ENCODE measurements around the gene SMCP.

The SMCP gene, protein sequence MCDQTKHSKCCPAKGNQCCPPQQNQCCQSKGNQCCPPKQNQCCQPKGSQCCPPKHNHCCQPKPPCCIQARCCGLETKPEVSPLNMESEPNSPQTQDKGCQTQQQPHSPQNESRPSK

DNA sequence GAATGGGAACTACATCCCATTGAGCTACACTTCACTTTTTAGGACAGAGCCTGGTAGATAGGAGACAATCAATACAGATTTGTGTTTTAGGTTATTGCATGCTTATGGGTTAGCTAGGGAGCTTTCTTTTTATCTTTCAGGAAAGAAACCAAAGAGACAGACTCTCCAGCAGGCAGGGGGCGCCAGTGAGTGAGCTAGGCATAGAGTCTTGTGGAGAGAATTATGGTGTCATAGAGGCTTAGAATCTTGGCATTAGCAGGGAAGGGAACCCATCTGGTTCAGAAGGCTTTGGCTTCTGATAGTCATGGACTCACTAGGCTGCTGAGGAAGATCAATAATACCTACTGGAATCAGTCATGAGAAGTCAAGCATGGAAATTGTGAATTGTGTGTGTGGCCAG, at the start of gene SMCP:
Gene SMCP, plus strand, starts transcription at position 281 of the 400 bp plus-strand sequence. CDS start 6,101 bp downstream, outside the sequence.
- DNase-seq (ENCODE audit: low read depth in 3 of 3, low spot score in 1 of 3), result no peak

DNA sequence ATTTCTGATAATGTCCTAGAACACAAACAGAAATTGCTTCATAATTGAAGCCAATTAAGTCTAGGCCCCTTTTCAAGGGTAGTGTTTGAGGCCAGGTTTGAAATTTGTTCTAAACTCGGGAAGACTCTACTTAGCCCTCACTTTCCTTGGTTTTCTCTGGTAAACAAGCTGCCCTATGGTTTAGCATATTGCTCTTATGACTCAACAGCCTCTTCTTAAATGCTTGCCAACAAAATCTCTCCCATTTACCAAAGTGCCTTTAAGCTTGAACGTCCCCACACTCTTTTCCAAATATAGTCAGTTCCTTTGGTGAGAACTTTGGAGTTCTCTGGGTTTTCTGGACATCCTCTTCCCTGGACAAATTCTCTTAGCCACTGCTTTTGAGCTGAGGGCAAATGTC, 41.3 kb upstream of the SMCP start:
- no peak for DNase-seq (ENCODE audit: low read depth in 3 of 3, low spot score in 1 of 3)

DNA sequence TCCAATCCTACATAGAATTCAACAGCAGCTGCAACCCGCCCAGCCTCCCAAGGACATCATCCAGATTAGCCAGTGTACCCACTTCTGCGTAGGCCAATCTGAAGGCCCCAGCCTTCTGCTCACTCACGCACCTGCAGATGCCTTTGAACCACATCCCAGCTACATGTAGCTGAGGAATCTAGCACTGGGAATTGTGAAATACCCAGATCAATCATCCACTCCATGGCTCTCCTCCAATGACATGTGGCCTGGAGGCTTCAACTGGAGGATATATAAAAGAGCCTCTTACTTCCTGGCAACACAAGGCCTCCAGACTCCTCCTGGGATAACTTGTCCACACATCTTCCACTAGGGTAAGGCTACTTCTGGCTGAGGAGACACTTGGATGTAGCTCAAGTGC, 35.6 kb upstream of the SMCP start, which contains the start of gene LCE6A:
Gene LCE6A, plus strand, starts transcription at position 301 of the 400 bp plus-strand sequence. CDS start 665 bp downstream, outside the sequence.
- no peak for DNase-seq (ENCODE audit: low read depth in 3 of 3, low spot score in 1 of 3)

DNA sequence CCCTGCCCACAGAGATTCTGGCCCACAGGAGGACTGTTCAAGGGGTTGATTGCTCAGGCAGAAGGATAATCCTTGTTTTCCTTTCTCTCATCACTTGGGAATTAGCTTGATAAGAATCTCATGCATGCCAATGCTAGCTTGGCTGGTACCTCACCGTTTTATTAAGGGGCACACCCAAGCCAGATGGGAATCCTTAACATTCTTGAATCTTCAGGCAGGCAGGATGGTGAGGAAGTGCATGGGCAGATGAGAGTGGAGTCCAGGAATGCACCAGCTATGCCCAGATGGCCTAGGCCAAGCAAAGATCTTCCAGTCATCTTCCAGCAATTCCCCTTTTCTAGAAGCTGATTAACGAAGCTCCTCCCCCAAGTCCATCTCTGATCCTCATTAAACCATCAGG, 22.5 kb upstream of the SMCP start:
- no peak for DNase-seq (ENCODE audit: low read depth in 3 of 3, low spot score in 1 of 3)

DNA sequence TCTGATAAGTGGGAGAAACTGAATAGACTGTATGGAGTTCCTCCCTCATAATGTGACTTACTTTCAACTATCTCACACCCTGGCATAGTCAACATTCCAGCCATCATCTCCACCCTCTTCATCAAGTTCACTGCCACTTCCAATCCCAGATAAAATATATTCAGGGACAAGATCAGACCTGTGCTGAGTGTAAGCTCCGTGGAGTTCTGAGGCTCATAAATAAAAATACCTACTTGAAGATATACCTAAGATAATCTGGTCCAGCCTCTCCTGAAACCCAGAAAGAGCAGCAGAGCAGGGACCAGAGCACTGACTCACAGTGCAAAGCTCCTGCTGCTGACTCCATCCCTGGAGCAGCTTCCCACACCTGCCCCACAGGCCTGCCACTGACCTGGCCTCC, 20.1 kb upstream of the SMCP start:
- DNase-seq (ENCODE audit: low read depth in 3 of 3, low spot score in 1 of 3), result no peak

DNA sequence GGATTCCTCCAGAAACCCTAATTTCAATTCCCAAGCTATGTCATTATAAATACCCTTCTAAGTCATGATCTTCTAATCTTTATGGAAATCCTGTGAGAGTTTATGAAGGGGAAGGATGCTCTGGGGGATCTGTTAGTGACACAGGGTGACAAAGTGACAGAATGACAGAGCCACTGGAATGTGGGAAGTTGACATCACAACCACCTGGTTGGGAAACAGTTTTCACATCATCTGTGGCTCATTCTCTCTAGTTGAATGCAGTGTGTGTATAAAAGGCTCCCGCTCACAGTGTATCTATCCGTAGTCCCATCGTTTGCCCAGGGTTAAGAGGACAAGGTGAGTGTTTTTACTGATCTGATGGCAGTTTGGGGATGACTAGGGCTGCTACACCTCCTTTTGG, 18.4 kb upstream of the SMCP start, which contains the start of gene LCE7A:
Gene LCE7A, plus strand, starts transcription at position 301 of the 400 bp plus-strand sequence. CDS start 702 bp downstream, outside the sequence.
- DNase-seq (ENCODE audit: low read depth in 3 of 3, low spot score in 1 of 3), result no peak

DNA sequence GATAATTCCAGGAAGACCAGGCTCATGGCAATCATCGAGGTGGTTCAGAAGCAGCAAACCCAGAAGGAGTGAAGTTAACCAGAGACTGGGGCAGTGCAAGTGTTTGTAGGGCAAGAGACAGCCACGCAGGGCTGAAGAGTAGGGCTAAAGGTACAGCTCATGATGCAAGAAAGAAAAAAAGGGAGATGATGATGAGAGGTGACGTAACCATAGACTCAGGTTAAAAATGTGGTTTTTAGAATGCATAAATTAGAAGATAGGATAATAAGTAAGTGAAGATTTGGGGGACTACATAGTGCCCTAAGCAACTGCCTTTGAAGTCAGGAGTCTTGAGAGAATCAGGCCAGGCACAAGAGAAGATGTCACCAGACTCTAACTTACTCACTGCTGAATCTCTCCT, 18.0 kb upstream of the SMCP start:
- no peak for DNase-seq (ENCODE audit: low read depth in 3 of 3, low spot score in 1 of 3)

DNA sequence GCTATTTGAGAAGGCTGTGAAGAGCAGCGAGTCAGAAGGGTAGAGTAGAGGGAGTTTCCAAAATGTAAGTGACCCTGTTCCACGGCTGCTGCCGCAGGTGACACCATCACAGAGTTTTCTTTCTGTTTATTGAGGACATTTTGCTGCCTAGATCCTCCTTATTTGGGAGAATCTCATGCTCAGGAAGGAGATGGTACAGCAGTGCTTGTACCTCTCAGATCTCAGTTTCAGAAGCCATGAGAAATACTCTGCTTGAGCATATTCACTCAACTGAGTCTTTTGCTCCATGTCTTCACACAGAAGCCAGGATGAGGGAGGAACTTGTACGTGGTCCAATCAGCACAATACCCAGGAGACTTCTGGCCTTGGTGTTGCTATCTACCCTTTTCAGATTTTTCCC, 16.7 kb upstream of the SMCP start:
- DNase-seq (ENCODE audit: low read depth in 3 of 3, low spot score in 1 of 3), result no peak

DNA sequence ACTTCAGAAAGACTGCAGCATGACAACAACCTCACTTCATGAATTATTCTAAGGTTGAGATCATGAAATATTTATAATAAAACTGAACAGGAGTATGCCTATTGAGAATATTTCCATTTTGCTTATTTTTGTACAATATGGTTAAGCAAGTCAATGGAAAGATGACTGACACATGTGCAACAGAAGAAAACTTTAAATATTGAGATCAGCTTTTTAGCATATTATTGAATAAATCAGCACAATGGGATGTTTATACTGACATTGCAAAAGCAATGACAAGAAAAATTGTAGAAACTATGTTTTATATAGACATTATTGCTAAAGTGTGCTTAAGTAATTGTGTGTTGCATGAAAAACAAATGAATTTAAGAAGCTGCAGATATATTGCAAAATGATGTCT, 13.7 kb upstream of the SMCP start:
- DNase-seq (ENCODE audit: low read depth in 3 of 3, low spot score in 1 of 3), result no peak

DNA sequence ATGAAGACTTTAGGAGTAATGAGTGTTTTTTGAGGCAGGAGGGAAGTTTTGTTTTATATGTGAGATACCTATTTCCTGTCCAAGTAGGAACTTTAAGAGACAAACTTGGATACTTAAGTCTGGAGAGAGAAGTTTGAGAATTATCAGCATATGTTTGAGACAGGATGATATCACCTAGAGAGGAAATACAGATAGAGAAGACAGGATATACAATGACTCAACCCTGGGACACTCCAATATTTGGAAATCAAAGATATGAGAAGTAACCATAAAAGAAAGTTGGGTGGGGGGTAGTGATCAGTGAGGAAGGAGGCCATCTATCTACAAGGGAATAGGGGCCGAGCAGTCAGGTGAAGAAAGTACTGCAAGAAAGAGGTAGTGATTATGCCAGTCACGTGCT, 11.8 kb upstream of the SMCP start:
- DNase-seq (ENCODE audit: low read depth in 3 of 3, low spot score in 1 of 3), result no peak

DNA sequence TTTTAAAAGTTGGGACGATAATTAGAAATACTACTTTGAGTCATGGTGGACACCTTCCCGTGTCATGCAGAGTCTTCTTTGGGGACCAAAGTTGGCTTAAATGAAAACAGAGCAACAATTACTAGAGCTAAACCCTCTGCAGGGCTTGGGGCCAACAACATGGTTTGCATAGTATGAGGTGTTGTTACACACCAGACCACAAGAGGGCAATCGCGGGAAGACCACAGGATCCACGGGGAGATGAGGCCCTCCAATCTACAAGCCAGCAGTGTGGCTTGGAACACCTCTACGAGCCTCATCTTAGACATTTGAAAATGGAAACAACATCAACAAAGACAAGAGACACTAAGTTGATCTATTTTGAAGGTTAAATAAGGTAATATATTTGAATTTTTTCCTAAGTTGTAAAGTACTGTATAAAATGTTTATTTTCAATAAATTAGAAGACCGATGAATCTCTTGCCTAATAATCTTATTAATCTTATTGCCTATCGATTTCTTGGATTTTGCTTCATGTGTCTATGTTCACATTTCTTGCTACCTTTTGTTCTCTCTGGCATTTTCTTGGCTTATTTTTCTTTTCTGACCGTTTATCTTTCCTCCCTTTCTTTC, 8.2 kb upstream of the SMCP start:
- peak in 2 of 3 donors; percentile 5 to 26 for DNase-seq (ENCODE audit: low read depth in 3 of 3, low spot score in 1 of 3)

DNA sequence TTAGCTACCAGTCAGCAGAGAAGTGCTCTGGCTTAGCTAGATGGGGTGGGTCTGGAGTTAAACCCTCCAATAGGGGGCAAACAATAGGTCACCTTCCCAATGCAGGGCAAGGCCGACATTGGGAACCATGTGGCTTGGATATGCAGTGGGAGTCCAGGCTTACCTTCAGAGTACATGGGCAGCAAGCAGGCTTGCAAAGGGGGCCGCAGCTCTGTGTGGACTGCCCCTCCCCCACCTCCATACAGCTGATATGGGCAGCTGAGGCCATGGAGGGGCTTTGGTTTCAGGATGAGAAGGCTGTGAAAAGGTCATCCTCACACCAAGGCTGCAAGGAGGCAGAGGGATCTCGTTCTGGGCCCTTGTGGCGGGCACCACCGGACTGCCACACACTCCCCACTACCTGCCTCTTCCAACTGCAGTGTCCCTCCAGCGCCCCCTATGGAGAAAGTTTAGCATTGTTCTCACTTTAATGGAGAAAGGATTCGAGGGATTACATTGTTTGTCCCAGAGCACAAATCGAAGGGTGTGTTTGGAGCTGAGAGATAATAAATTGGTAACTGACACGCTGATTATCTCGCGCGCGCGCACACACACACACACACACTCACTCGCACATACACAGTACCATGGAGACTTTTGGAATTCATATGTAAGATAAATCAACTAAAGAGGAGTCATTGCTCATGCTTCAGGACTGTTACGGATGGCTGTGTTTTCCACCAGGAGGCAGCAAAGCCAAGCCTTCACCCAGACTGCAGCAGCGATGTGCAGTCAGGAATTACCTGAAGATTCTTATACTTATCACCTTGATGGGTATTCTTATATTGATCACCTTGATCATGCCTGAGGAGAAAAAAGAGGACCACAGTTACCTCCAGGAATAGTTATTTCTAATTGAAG, 7.0 kb upstream of the SMCP start:
- DNase-seq (ENCODE audit: low read depth in 3 of 3, low spot score in 1 of 3), result no peak

DNA sequence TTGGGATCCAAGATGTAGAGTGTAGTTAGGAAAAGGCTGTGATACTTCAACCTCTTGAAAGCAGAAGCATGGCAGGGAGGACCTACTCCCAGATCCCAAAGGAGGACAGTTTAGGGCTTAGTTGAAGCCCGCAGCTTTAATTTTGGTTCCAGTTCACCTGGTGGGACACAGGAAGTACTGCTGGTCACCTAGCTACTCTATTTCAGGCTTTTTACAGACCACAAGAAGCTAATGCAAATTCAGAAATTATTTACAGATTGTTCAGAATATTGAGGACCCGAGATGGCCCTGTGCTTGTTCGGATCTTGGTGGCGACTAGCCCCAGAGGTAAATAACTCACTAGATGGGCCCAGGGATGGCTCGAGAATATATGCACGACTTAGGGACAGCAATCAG, 6.4 kb upstream of the SMCP start:
- DNase-seq (ENCODE audit: low read depth in 3 of 3, low spot score in 1 of 3), result no peak

DNA sequence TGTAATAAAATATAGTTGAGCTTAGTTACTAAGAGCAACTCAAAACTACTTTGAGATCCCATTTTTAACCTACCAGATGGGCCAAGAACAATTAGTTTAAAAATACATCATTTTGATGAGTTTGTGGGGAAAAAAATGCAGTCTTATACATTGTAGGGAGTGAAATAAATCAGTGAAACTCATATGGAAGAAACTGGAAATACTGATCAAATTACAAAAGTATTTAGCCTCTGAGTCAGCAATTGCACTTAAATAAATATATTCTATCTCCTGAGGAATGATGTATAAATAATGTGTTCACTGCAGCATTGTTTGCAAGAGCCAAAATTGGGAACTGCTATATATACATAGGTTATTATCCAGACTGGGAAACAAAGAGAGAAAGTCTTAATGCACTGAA, 4.6 kb upstream of the SMCP start:
- DNase-seq (ENCODE audit: low read depth in 3 of 3, low spot score in 1 of 3), result no peak

DNA sequence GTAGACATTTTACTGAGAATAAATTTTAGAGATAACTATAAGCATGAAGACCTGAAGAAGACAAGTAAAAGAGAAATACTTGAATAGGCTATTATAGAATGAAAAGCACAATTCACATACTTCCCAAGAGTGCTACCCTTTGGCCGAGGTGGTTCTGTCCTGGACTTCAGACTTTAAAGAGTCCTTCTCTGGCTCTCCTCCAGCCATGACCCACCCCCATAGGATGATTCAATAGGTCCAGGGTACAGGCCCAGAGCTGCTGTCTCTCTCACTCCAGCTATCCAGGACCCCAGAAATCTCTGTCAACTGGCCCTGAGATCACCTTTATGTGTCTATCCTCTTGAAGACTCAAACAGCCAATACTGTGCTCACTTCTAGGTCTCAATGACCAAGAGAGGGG, 1.3 kb upstream of the SMCP start:
- no peak for DNase-seq (ENCODE audit: low read depth in 3 of 3, low spot score in 1 of 3)

DNA sequence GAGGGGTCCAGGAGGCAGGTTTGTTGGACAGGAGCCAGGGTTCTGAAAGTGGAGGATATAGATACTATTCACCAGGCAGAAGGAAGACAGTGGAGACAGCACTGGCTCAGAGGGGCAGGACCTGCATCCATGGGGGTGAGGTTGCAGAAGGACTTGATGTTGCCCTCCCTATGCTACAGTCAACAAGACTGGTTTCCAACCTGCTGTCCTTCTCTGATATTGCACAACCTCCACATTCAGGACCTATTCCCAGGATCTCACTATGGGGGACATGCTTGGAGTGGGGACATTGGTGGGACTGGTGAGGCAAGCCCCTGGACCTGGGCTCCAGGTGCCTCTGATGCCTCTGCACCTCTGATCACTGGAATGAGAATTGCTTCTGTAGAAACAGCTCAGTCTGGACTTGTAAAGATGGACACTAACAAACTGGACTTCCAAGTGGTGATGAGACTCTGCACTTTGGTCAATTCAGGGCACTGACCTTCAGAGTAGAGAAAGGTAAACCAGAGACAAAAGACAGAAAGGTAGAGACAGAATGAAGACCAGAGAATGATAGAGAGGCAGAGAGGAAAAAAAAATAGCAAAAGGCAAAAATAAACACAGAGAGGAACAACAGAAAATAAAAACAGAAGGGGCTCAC, 1.6 kb downstream of the SMCP start:
- DNase-seq (ENCODE audit: low read depth in 3 of 3, low spot score in 1 of 3), result no peak

DNA sequence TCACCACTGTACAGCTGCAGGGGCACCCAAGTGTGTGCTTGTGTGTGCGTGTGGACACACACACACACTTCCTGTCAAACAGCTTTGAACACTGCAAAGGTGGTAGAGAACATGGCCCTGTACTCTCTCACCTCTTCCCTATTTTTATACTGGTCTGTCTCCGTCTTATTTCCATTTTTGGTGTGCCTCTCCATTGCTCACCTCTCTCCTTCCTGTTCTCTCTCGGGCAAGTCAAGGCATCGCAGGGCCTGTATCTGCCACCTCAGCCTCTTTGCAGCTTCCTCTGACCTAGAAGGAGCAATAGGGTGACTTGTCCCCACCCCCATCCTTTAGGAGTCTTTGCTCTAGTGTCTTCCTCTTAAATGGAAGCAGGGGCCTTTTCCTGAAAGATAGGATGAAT, 2.2 kb downstream of the SMCP start:
- DNase-seq (ENCODE audit: low read depth in 3 of 3, low spot score in 1 of 3), result no peak

DNA sequence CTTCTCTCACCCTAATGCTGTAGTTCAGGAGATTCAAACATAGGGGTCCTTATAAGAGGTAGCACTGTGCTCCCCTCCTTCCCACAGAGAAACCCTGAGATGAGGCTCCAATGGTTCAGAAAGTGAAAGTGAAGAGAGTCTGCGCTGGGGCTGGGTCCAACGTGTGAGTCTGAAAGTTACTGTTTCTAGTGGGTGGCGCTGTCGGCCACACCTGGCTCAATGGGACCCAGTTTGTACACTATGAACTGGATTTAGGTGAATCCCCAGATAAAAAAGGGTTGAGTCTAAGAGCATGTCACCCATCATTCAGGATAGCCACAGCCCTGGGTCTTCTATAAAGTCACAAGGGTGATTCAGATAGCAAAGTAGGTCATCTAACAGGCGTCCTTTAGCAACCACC, 2.8 kb downstream of the SMCP start:
- DNase-seq (ENCODE audit: low read depth in 3 of 3, low spot score in 1 of 3), result no peak

DNA sequence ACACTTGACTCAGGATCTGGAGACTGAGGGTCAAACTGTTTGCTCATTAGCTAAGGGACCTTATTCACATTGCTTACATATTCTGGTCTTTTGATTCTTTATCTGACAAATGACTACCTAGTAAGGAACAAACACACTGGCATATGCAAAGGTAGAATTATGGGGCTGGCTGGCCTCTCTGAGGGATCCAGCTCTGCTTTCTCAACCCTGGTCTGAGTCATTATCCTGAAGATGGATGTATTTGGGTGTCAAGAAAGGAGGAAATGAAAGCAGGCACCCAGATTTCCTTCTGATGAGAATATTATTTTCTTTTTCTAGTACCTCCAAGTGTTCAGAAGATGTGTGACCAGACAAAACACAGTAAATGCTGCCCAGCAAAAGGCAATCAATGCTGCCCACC, 6.0 kb downstream of the SMCP start:
- no peak for DNase-seq (ENCODE audit: low read depth in 3 of 3, low spot score in 1 of 3)

DNA sequence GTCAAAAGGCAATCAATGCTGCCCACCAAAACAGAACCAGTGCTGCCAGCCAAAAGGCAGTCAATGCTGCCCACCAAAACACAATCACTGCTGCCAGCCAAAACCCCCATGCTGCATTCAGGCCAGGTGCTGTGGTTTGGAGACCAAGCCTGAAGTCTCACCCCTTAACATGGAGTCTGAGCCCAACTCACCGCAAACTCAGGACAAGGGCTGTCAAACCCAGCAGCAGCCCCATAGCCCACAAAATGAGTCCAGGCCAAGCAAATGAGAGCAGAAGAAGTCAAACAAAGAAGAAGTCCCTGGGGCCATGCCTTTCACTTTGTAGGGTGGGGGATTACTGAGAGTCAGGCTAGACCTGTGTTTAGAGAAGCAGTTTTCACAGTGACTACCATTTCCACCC, 6.4 kb downstream of the SMCP start:
- DNase-seq (ENCODE audit: low read depth in 3 of 3, low spot score in 1 of 3), result no peak

DNA sequence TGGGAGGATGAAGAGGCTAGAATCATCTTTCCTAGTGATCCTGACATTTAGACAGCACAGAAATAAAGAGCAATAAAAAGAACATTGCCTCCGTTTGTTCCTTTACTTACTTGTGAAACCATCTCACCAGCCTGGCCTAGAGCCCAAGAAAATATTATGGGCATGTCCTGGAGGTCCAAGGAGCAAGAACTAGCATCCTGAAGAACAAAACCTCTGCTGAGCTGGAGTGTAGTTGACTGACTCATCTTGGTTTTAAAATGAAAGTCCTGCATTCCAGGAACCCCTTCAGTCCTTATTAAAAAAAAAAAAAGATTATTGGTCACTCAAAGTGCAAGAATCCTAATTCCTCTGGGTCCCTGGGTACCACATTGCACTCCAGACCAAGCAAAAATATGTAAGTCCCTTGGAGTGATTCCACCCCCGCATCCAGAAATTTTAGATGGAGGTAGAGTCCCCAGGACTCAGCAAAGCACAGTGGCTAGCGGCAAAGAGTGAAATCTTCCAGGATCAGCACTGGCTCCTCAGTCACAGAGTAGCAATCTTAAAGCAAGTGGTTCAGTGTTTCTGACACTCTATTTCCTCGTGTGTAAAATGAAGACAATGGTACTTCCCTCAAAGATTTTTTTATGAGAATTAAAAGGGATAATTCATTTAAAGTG, 7.0 kb downstream of the SMCP start:
- no peak for DNase-seq (ENCODE audit: low read depth in 3 of 3, low spot score in 1 of 3)

All from stimulated activated CD4-positive, alpha-beta T cell treated with anti-CD3 and anti-CD28 coated beads, TNF-alpha, amount 100 ng/mL, for 1 hour (primary cell).